NB4 (cell line): ENCODE measurements around the gene UQCC2.

Experiments used
- DNase-seq: peaks from one replicate; pipeline ENCODE4 v3.0.0; 2010; ENCODE audit warnings: low read depth
- H3K4me3 ChIP-seq: one replicate; pipeline ENCODE4 v1.5.1; 2011; ENCODE audit warnings: mild to moderate bottlenecking, low read depth, low read length, moderate library complexity
- MYC ChIP-seq: IDR thresholded peaks from 2 replicates; pipeline ENCODE4 v1.6.1; 2011; ENCODE audit warnings: low read depth, low read length
- POLR2A ChIP-seq: IDR thresholded peaks from 2 replicates; pipeline ENCODE4 v1.6.1; 2011; ENCODE audit warnings: mild to moderate bottlenecking; ENCODE audit not compliant: insufficient read length; ENCODE audit errors: extremely low read depth
- TF ChIP-seq, protein P1 (sequence below): IDR thresholded peaks from one replicate; pipeline ENCODE4 v1.5.1; 2012; ENCODE audit warnings: low read depth, low read length
- TF ChIP-seq, protein P2 (sequence below): IDR thresholded peaks from 2 replicates; pipeline ENCODE4 v1.6.1; 2011; ENCODE audit warnings: low read depth, low read length

The UQCC2 gene

DNA sequence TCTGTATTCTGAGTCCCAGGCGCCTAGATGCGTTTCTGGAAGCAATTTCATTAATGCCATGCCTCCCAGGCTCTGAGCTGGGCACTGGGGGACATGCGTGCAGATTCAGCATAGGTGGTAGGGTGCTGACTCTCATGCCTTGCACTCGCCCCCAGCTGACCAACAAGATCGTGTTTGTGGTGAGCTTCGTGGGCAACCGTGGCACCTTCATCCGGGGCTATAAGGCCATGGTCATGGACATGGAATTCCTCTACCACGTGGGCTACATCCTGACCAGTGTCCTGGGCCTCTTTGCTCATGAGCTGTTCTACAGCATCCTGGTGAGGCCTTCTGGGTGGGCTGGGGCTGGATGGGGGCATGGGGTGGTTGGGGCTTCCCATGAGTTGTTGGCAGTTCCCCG is 21.6 kb downstream of the UQCC2 start:
- TF ChIP-seq, protein P1, sequence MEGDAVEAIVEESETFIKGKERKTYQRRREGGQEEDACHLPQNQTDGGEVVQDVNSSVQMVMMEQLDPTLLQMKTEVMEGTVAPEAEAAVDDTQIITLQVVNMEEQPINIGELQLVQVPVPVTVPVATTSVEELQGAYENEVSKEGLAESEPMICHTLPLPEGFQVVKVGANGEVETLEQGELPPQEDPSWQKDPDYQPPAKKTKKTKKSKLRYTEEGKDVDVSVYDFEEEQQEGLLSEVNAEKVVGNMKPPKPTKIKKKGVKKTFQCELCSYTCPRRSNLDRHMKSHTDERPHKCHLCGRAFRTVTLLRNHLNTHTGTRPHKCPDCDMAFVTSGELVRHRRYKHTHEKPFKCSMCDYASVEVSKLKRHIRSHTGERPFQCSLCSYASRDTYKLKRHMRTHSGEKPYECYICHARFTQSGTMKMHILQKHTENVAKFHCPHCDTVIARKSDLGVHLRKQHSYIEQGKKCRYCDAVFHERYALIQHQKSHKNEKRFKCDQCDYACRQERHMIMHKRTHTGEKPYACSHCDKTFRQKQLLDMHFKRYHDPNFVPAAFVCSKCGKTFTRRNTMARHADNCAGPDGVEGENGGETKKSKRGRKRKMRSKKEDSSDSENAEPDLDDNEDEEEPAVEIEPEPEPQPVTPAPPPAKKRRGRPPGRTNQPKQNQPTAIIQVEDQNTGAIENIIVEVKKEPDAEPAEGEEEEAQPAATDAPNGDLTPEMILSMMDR: no peak
- TF ChIP-seq MYC: no peak
- TF ChIP-seq, protein P2, sequence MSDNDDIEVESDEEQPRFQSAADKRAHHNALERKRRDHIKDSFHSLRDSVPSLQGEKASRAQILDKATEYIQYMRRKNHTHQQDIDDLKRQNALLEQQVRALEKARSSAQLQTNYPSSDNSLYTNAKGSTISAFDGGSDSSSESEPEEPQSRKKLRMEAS: no peak
- no peak for TF ChIP-seq POLR2A
- DNase-seq: no peak

DNA sequence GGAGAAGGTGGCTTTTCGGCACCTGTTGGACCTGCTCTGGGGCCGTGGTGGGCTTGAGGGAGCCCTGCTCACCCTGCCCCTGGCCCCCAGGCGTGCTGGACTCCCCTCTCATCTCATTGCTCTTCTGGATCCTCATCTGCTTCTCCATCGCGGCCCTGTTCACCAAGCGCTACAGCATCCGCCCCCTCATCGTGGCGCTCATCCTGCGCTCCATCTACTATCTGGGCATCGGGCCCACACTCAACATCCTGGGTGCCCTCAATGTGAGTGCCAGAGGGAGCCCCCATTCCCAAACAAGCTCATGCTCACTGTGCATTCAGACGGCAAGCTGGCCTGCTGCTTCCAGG is 22.4 kb downstream of the UQCC2 start:
- H3K4me3 ChIP-seq: no peak overlapping the region
- no peak for DNase-seq
- no peak for TF ChIP-seq POLR2A
- TF ChIP-seq, protein P2: no peak
- TF ChIP-seq, protein P1: no peak
- TF ChIP-seq MYC: no peak

More for the DNA sequence above, 21.6 kb downstream of the UQCC2 start:
- no peak overlapping the region for H3K4me3 ChIP-seq

DNA sequence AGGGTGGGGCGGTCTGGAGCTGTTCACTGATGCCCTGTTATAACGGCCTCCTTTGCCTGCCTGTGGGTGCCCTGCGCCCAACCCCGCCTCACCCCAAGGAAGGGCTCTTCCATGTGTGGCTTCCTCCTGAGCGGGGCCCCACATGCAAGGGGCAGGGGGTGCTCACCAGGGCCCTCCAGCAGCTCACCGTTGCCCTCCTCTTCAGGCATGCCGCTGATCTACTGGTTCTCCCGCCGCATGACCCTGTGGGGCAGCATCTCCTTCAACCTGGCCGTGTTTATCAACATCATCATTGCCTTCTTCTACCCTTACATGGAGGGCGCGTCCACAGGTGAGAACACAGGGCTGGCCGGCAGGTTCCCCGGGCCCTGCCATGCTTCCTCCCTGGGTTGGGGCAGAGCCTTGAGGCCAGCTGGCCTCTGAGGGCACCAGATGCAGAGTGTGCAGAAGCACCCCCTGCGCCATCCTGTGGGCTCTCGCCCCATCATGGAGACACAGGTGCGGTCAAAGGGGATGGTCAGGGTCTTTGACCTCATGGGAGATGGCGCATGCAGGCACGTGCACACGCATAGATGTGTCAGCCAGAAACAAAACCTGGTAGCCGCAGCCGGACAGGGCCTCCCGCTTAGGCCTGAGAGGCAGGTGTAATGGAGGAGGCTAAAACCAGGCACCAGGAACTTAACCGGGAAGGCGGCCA is 22.9 kb downstream of the UQCC2 start:
- no peak for DNase-seq
- TF ChIP-seq, protein P2: no peak
- TF ChIP-seq, protein P1: no peak
- no peak for TF ChIP-seq POLR2A
- TF ChIP-seq MYC: no peak
- H3K4me3 ChIP-seq: no peak overlapping the region

DNA sequence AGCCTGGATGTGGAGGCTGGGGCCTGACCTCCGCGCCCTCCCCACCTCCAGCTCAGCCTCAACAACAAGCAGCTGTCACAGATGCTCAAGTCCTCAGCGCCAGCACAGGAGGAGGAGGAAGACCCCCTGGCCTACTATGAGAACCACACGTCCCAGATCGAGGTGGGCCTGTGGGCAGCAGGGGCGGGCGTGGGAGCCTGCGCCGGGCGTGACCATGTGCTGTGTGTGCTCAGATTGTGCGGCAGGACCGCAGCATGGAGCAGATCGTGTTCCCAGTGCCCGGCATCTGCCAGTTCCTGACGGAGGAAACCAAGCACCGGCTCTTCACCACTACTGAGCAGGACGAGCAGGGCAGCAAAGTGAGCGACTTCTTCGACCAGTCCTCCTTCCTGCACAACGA is 23.5 kb downstream of the UQCC2 start:
- no peak for DNase-seq
- no peak for TF ChIP-seq MYC
- TF ChIP-seq, protein P2: no peak
- no peak for TF ChIP-seq POLR2A
- TF ChIP-seq, protein P1: no peak
- no peak overlapping the region for H3K4me3 ChIP-seq

DNA sequence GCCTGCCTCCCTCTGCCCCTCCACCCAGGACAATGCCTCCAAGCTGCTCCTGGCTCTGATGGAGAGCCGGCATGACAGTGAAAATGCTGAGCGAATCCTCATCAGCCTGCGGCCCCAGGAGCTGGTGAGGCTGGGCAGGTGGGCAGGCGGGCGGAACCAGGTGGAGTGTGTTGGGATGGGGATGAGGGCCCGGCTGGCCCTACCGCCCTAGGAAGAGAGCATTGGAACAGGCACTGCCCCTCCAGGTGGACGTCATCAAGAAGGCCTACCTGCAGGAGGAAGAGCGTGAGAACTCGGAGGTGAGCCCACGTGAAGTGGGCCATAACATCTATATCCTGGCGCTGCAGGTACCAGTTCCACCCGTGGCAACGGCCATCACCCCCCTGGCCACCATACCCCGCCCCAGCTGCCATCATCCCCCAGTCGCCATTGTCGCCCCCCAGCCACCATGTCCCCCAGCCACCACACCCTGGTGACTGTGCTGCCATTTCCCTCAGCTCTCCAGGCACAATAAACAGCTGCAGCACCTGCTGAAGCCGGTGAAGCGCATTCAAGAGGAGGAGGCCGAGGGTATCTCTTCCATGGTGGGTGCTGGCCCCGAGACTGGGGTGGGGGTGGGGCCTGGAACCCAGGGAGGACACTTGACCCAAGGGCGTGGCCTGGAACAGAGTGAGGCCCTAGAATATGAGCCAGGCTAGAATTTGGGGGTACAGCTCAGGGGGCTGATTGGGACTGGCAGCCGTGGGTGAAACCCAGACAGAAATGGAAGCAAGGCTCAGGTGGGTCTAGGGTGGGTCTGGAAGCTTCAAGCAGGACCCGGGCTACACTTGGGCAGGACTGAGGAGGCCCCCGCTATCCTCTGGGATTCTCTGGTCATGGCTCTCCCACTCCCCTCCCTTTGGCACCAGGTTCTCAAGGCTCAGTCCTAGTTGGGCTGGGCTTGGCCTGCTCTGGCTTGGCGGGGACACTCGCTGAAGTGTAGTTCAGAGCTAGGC is 24.2 kb downstream of the UQCC2 start:
- TF ChIP-seq MYC: no peak
- TF ChIP-seq, protein P2: no peak
- TF ChIP-seq POLR2A: no peak
- TF ChIP-seq, protein P1: no peak
- no peak overlapping the region for H3K4me3 ChIP-seq
- DNase-seq: no peak
